Measurements from ENCODE around the gene CLMN. TPM values are rescaled to one million over a fixed set of nuclear protein-coding genes. Genes with fewer than 3 reads are reported as not detected.

CLMN gene
- total and polyA plus RNA-seq, 2 of the 4 experiments (the other 2 are of a cell fraction), result 0.10 to 0.18 TPM

DNA sequence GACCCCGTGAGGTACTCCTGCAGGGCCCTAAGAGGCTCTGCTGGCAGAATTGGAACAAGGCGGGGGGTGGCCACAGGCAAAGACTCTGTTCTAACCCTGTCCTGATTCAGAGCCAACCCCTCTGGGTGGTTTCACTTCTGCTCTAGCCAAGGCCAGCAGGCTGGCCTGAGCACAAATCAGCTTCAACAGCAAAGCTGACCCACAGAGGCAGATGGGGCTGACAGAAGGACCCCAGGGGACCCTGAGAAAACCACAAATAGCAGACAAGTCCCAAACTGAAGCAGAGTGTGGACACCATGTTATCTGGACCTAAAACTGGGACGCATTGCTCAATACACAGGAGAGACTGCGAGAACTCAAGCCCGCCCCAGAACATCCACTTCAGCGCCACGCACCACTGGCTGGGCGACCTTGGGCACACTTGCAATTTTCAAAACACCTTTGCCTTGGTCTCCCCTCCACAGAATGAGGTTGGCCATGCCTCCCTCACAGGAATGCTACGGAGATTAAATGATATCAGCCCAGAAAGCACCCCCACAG lies 85.9 kb downstream of the CLMN start:
- H3K4me1 ChIP-seq (ENCODE audit: control insufficient read depth, insufficient read depth, low read length), result no peaks in the 10 kb centered on the region
- H4K91ac ChIP-seq (ENCODE audit: insufficient read depth, low read depth, low read length), result no peak overlapping the region
- no peak overlapping the region for H2AFZ ChIP-seq (replicated peaks; ENCODE audit: low read length, poor library complexity)
- H4K8ac ChIP-seq (ENCODE audit: low read depth in 2 of 2, low read length in 2 of 2), result no peak overlapping the region
- no peaks in the 10 kb centered on the region; the same call in 1 of the 2 replicates for H3K27me3 ChIP-seq (ENCODE audit: control insufficient read depth, insufficient read depth, low read length)
- H2BK20ac ChIP-seq (ENCODE audit: low read depth, low read length), result no peak overlapping the region
- TF ChIP-seq SMC3 (IDR thresholded peaks at IDR 0.05; ENCODE audit: low read depth, low read length) (no peak), BHLHE40 (IDR thresholded peaks at IDR 0.05; ENCODE audit: low read depth, low read length) (no peak), RAD21 (IDR thresholded peaks at IDR 0.05; ENCODE audit: low read length) (no peak), CEBPB (IDR thresholded peaks at IDR 0.05; ENCODE audit: low read depth, low read length) (no peak), POLR2A (IDR thresholded peaks at IDR 0.05; ENCODE audit: low read depth, low read length) (no peak), CHD1 (IDR thresholded peaks at IDR 0.05; ENCODE audit: low read depth, low read length) (no peak), FOS (IDR thresholded peaks at IDR 0.05; ENCODE audit: low read depth, low read length) (no peak), MAFK (IDR thresholded peaks at IDR 0.05; ENCODE audit: low read depth, low read length) (no peak), MXI1 (IDR thresholded peaks at IDR 0.05; ENCODE audit: borderline replicate concordance, low read depth, low read length) (no peak), NFE2L2 (IDR thresholded peaks at IDR 0.05; ENCODE audit: low read depth, low read length) (no peak), RCOR1 (IDR thresholded peaks at IDR 0.05; ENCODE audit: insufficient replicate concordance, low read length) (no peak), MAZ (IDR thresholded peaks at IDR 0.05; ENCODE audit: borderline replicate concordance, low read depth, low read length) (no peak), RFX5 (IDR thresholded peaks at IDR 0.05; ENCODE audit: low read depth, low read length) (no peak)
- TF ChIP-seq, protein P1, sequence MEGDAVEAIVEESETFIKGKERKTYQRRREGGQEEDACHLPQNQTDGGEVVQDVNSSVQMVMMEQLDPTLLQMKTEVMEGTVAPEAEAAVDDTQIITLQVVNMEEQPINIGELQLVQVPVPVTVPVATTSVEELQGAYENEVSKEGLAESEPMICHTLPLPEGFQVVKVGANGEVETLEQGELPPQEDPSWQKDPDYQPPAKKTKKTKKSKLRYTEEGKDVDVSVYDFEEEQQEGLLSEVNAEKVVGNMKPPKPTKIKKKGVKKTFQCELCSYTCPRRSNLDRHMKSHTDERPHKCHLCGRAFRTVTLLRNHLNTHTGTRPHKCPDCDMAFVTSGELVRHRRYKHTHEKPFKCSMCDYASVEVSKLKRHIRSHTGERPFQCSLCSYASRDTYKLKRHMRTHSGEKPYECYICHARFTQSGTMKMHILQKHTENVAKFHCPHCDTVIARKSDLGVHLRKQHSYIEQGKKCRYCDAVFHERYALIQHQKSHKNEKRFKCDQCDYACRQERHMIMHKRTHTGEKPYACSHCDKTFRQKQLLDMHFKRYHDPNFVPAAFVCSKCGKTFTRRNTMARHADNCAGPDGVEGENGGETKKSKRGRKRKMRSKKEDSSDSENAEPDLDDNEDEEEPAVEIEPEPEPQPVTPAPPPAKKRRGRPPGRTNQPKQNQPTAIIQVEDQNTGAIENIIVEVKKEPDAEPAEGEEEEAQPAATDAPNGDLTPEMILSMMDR (conservative IDR thresholded peaks at IDR 0.05; ENCODE audit: low read depth, low read length), result no peak
- TF ChIP-seq, protein P2, sequence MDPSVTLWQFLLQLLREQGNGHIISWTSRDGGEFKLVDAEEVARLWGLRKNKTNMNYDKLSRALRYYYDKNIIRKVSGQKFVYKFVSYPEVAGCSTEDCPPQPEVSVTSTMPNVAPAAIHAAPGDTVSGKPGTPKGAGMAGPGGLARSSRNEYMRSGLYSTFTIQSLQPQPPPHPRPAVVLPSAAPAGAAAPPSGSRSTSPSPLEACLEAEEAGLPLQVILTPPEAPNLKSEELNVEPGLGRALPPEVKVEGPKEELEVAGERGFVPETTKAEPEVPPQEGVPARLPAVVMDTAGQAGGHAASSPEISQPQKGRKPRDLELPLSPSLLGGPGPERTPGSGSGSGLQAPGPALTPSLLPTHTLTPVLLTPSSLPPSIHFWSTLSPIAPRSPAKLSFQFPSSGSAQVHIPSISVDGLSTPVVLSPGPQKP (IDR thresholded peaks at IDR 0.05; ENCODE audit: borderline replicate concordance, low read depth, low read length), result no peak
- TF ChIP-seq, protein P3, sequence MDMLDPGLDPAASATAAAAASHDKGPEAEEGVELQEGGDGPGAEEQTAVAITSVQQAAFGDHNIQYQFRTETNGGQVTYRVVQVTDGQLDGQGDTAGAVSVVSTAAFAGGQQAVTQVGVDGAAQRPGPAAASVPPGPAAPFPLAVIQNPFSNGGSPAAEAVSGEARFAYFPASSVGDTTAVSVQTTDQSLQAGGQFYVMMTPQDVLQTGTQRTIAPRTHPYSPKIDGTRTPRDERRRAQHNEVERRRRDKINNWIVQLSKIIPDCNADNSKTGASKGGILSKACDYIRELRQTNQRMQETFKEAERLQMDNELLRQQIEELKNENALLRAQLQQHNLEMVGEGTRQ (IDR thresholded peaks at IDR 0.05; ENCODE audit: low read depth, low read length), result no peak
- H3K27ac ChIP-seq (ENCODE audit: insufficient read depth, low read length), result no peak overlapping the region
- H3K4me2 ChIP-seq (ENCODE audit: low read depth, low read length), result no peak overlapping the region
- H4K20me1 ChIP-seq (ENCODE audit: insufficient read depth, low read length), result no peaks in the 10 kb centered on the region
- no TSS peak for BruUV-seq (replicated peaks)
- intact Hi-C loops (cut with micrococcal nuclease), result no loop called here
- no peak overlapping the region for H3K23ac ChIP-seq (ENCODE audit: low read depth, low read length)
- H2AK9ac ChIP-seq (replicated peaks; ENCODE audit: low read depth, low read length, poor library complexity), result no peak overlapping the region
- H2BK15ac ChIP-seq (ENCODE audit: low read depth, low read length), result no peak overlapping the region
- H3K36me3 ChIP-seq (ENCODE audit: control insufficient read depth, insufficient read depth, low read length), result no peaks in the 10 kb centered on the region
- no peaks in the 10 kb centered on the region for H3K79me1 ChIP-seq (ENCODE audit: low read depth in 1 of 2, low read length in 2 of 2)
- no peak overlapping the region for H3K14ac ChIP-seq (replicated peaks; ENCODE audit: low read depth, low read length)
- ATAC-seq (ENCODE audit: low read depth) (no peak), DNase-seq (no peak)
- H3K9ac ChIP-seq (ENCODE audit: low read depth, low read length), result no peak overlapping the region
- CTCF ChIA-PET, result no interaction called here
- no peak overlapping the region for H4K5ac ChIP-seq (ENCODE audit: low read depth, low read length)
- 81% methylated on average over 4 of the region's 9 CpGs; no CpG with 5 or more reads in 1 of the 2 experiments for WGBS, 2 experiments (ENCODE audit: extremely low coverage in 2 of 2, insufficient read length in 1 of 2)
- H2AK5ac ChIP-seq (ENCODE audit: low read depth, low read length), result no peak overlapping the region
- no peak overlapping the region for H3K4ac ChIP-seq (ENCODE audit: low read depth, low read length)
- POLR2A ChIA-PET (ENCODE audit: unreplicated experiment), result no interaction called here
- dilution Hi-C loops (cut with HindIII; ENCODE audit: low sequenced_read_pairs, unreplicated experiment), result no loop called here
- in situ Hi-C loops (cut with MboI; ENCODE audit: low sequenced_read_pairs), result no loop called here
- no peak overlapping the region for H3K18ac ChIP-seq (ENCODE audit: low read depth, low read length)
- no peak overlapping the region for H2BK5ac ChIP-seq (ENCODE audit: low read depth, low read length, poor library complexity, severe bottlenecking)
- no peaks in the 10 kb centered on the region for H3K9me3 ChIP-seq (ENCODE audit: control insufficient read depth, insufficient read depth, low read length)
- no peak overlapping the region for H3K4me3 ChIP-seq (ENCODE audit: insufficient read depth, low read depth, low read length)
- H3K9me1 ChIP-seq (ENCODE audit: insufficient read depth, low read length), result no peaks in the 10 kb centered on the region
- H3K56ac ChIP-seq (ENCODE audit: extremely low read depth, insufficient read depth, low read length), result no peak overlapping the region
- H2BK120ac ChIP-seq (ENCODE audit: low read depth, low read length), result no peak overlapping the region

Measured in IMR-90 (cell line).